GM19463 (cell line): ENCODE data around the gene MED26.

Source experiments
- ATAC-seq: cut with Tn5 transposase; IDR thresholded peaks from one replicate; pipeline ENCODE4 v1.9.1; 2021; ENCODE audit warnings: mild to moderate bottlenecking, moderate library complexity; ENCODE audit not compliant: unreplicated experiment

Gene MED26

DNA sequence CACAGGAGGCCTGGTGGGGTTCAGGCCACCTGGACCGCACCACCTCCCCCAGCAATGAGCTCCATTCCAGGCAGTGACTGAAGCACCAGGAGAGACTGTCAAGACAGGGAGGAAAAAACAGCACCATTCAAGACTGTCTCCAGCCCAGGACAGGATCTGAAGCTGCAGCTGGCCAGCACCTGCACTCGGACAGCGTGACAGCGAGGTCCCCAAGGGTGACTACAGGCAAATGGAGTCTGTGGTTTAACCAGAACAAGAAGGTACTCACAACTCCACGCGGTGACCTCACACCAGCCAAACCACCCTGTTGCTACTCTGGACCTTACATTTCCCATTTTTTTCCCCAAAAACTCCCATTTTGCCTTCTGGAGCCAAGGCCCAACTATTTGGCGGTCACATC lies 9.8 kb downstream of the MED26 start:
- ATAC-seq: no peak

- ATAC-seq: no peak
These were observed 12.2 kb downstream of the MED26 start for GRCh38 chr19:16615808-16616207.

- no peak for ATAC-seq
These were observed 13.1 kb downstream of the MED26 start for GRCh38 chr19:16614941-16615340.

- ATAC-seq: no peak
These were observed 14.2 kb downstream of the MED26 start for GRCh38 chr19:16613841-16614240.

GRCh38 chr19:16612636-16613035 lies 15.4 kb downstream of the MED26 start:
- ATAC-seq: no peak

DNA sequence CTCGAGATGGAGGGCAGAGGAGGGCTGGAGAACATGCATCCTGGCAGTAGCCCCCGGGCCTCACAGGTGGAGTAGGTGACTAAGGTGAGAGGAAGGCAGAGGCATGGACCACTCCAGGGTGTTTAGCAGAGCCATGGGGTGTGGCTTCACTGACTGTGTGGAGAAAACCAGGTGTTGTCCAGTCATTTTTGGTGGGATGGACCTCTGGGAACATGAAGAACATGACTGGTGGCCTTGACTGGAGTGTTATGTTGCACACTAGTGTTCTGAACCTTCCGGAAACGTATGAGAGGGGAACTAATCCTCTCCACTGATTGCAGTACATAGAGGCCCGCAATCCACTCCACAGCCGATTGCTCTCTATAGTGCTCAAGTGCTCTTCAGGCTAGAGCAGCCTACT lies 16.9 kb downstream of the MED26 start:
- no peak for ATAC-seq

DNA sequence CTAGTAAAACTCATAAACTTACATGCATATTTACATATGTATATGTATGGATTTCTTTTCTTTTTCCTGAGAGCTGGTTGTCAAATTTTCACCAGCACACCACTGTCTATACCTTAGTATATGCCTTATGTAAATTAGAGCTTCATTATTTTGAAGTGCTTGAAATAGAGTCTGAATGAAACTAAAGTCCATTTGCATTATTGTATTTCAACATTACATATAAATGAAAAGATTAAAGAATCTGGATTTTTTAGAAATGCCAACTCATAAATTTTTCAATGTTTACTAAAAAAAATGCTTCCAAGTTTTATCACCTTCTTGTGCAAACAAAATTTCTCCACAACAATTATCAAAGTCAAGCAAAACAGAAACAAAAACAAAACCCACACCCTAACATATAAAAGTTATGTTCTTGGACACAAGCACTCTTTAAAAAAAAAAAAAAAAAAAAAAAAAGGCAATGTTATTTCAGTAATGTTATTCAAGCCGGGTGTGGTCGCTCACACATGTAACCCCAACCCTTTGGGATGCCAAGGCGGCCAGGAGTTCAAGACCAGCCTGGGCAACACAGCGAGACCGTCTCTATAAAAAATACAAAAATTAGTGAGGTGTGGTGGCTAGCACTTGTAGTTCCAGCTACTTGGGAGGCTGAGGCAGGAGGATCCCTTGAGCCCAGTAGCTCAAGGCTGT lies 18.3 kb downstream of the MED26 start:
- no peak for ATAC-seq

DNA sequence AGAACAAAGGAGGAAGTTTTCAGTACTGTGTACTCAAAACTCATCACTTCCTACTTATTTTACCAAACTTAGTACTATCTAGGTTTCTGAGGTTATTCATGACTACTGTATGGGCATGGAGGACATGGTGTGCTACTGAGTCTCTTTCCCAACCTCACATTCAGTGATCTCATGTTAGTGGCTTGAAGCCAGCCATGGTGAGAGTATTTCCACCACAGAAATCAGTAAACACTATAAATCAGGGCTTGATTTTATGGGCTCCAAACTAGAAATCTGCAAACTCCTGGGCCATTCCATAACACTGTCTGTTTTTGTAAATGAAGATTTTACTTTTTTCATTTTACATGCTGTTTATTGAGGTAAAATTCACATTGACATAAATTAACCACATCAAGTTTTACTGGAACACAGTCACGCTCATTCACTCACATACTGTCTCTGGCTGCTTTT lies 19.7 kb downstream of the MED26 start:
- no peak for ATAC-seq

DNA sequence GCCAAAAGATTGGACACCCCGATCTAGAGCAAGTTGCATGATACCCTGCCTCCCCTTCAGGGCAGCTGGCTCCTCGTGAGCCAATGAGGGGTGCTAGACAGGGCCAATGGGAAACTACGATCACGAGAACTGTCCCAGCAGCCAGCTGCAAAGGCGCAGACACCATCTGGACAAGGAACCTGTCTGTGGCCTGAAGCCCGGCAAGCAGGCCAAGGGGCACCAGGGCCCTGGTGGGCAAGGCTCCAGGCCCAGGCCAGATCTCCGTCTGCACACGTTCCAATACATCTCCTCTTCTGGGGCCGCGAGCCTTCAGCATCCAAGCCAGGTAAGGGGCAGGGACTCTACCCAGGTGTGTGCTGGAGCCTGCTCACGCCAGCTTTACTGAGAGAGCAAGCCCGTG lies 20.2 kb downstream of the MED26 start:
- no peak for ATAC-seq

GRCh38 chr19:16605553-16605994 lies 22.4 kb downstream of the MED26 start:
- ATAC-seq: no peak

DNA sequence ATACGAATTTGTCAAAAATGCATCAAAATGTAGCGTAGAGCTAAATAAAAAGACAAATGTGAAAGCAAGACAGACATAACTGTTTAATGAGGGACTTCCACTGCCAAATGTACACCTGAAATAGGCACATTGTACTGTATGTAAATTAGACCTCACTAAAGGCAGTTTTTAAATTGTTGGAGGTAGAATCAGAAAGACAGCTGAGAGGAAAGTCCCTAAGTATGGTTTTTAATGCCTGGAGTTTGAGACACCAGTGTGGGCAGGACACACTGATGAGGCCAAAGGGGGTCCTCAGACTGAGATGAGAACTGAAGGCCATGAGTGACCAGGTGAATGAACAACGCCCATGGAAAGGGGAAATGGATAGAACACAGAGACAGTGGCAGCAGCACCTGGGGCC lies 22.9 kb downstream of the MED26 start:
- no peak for ATAC-seq

DNA sequence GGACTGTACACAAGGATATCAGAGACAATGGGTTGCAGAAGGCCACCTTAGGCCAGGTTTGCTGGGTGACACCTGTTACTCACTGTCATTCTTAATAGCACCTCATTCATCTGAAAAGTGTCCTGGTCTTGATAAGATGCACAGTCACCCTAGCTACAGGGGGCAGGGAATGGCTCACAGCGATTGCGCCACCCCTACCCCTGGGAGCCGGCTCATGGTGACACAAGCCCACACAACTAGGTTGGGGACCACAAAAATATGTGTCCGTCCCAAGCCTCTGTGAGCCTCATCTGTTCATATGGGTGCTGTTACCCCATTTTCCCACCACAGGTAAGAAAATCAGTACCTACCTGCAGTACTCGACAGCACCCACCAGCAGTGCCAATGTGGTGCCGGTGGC lies 23.4 kb downstream of the MED26 start:
- no peak for ATAC-seq

- ATAC-seq: no peak
These were observed 24.9 kb downstream of the MED26 start for GRCh38 chr19:16603090-16603489.

GRCh38 chr19:16601378-16602052 lies 26.5 kb downstream of the MED26 start:
- no peak for ATAC-seq

DNA sequence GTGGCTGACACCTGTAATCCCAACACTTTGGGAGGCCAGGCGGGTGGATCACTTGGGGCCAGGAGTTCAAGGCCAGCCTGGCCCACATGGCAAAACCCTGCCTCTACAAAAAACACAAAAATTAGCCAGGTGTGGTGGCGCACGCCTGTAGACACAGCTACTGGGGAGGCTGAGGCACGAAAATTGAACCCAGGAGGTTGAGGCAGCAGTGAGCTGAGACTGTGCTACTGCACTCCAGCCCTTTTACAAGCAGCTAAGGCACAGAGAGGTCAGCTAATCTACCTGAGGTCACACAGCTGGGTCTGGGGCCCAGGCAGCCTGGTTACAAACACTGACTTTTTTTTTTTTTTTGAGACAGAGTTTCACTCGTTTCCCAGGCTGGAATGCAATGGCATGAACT lies 27.2 kb downstream of the MED26 start:
- ATAC-seq: no peak

GRCh38 chr19:16599655-16600346 lies 28.2 kb downstream of the MED26 start:
- ATAC-seq: no peak

DNA sequence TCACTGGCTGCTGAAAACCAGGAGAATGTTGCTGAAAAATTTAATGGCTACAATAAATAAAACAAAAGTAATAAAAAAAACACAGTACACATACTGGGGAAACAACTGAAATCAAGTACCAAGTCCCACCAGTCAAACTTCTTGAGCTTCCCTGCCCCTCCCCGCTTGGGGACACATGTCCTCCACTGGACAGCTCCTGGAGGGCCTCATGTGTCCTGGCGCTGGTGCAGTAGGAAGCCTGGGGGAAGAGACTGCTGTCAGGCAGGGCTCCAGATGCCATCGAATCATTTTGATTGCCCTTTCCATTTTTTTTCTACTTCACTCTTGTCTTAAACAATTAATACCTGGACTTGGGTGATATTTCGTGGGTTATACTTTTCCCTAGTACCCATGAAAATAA lies 29.2 kb downstream of the MED26 start:
- no peak for ATAC-seq

GRCh38 chr19:16596399-16596798 lies 31.6 kb downstream of the MED26 start:
- ATAC-seq: no peak

- ATAC-seq: no peak
These were observed 32.9 kb downstream of the MED26 start for GRCh38 chr19:16595097-16595496.

- no peak for ATAC-seq
These were observed 33.3 kb downstream of the MED26 start for GRCh38 chr19:16594681-16595091.

- no peak for ATAC-seq
These were observed 33.8 kb downstream of the MED26 start for GRCh38 chr19:16594131-16594586.

DNA sequence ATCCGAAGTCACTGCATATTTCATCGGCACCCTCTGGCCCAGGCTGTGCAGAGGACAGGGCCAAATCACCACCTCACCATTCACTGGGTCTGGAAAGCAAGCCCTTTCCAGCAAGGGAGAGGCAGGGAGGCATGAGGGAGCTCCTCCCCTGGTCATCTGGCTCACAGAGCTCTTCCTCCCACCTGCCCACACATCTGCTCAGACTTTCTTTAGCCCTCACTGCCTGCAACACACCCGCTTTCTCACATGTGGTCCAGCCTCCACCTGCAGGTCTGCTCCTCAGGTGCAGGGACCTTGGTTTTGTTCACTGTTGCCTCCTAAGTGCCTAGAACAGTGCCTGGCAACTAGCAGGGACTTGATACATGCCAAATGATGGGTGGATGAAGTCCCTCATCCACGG lies 34.8 kb downstream of the MED26 start:
- no peak for ATAC-seq
